HCEC 1CT (cell line): ENCODE results near the gene NCAM1.
A peak's percentile ranks its signal among the peaks of the same experiment; 100 is the strongest.
"Not testable (repeated sequence)": the region's sequence is repeated elsewhere in the genome, so short reads cannot be mapped to it uniquely, and the experiment has no call there.

Experiments used
- DNase-seq: peaks from one replicate; pipeline ENCODE4 v3.0.0-alpha.2; 2017

The NCAM1 gene

GRCh38 chr11:113283881-113284280 is 322.7 kb downstream of the NCAM1 start:
- no peak for DNase-seq

DNA sequence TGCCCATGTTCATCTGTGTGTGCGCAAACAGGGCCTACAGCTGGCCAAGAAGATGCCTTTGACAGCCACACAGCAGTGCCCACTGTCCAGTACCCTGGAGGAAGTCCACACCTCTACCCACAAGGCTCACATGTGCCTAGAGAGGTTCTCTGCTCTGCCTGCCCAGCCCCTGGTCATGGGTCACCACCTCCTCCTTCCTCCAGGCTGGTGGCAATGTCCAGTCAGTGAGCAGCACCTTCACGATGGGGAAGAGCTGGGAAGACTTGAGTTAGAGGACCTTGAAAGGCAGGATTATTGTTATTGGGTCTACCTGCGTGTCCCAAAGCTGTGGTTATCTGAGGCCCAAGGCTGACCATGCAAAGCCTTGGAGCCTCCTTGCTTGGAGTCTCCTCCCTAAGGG is 324.8 kb downstream of the NCAM1 start:
- no peak for DNase-seq

DNA sequence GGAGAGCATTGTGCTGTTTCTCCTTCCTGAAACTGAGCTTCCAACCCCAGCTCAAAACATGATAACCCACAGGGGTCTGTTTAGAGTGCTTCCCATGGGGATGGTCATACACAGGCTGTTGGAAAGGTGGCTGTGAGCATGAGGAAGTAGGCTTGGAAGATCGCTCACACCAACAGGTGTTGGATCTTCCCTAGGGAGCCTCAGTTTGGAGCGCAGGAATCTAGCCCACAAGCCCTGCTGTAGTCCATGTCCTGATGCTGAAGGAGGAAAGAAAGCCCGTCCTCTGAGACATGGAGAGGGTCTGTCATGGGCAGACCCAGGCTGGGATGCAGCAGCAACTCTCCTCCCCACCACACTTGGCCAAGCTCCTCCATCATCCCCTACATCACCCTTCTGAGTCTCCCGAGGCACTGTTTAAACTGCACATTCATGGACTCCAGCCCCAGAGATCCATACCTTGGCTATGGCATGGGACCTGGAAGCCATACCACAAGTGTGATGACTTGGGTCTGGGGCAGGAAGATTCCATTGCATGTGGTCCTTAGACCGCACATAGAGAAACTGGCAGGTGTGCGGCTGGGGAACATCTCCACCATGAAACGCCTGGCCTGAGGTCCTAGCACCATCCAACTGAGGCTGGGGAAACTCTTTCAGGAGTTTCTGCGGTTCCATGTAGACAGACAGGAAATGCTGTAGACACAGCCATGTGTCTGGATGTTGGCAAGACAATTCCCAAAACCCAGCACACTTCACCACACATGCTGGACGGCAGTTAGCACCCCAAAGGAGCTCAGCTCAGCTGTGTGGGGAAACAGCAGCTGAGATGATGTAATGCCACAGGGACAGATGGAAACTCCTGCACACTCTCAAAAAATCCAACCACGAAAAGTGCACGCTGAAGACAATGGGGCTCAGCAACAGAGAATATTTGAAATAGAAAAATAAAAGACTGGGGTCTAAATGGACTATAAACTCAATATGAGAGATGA is 325.6 kb downstream of the NCAM1 start:
- DNase-seq = no peak

- no peak for DNase-seq
Measured at GRCh38 chr11:113287801-113288200, 326.6 kb downstream of the NCAM1 start.

DNA sequence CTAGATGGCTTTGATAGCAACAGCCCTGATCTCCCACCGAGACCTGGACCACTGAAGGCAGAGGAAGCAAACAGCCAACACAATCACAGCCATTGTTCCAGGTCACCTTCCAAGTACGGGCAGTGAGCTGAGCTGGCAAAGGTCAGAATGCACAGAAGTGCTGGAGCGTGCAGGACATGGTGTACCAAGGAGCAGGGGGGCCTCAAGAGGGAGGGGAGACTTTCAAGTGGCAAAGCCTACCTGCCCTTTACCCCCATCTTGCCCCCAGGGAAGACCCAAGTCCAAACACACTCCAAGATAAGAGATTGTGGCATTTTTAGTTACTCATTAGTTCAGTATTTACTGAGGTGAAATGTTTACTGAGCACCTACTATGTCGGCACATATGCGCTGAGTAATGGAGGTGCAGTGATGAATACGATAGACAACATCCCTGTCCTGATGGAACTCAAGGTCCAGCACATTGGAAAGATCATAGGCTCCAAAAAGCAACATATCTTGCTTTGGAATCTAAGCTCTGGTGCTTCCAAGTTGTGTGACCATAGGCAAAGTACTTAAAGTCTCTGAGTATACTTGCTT is 327.2 kb downstream of the NCAM1 start:
- DNase-seq = no peak

- DNase-seq = peak; percentile 35
Measured at GRCh38 chr11:113289431-113290187, 328.4 kb downstream of the NCAM1 start.

GRCh38 chr11:113293936-113294335 is 332.7 kb downstream of the NCAM1 start:
- no peak for DNase-seq

DNA sequence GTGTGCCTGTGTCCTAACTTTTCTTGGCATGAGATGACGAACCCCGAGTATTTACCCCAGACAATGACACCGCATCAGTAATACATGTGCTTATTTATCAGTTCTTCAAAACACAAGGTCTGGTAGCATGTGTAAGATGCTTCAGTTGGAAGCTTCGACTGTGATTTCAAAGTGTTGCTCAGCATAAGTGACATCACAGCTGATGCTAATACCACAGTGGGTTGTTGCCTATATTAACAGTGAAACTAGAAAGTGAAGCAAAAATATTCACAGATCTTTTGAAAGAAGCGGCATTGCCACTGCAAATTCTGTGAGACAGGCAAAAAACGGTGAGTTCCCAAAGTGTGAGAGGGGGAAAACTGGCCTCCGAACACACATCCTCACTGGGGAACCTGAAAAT is 334.8 kb downstream of the NCAM1 start:
- DNase-seq = no peak

DNA sequence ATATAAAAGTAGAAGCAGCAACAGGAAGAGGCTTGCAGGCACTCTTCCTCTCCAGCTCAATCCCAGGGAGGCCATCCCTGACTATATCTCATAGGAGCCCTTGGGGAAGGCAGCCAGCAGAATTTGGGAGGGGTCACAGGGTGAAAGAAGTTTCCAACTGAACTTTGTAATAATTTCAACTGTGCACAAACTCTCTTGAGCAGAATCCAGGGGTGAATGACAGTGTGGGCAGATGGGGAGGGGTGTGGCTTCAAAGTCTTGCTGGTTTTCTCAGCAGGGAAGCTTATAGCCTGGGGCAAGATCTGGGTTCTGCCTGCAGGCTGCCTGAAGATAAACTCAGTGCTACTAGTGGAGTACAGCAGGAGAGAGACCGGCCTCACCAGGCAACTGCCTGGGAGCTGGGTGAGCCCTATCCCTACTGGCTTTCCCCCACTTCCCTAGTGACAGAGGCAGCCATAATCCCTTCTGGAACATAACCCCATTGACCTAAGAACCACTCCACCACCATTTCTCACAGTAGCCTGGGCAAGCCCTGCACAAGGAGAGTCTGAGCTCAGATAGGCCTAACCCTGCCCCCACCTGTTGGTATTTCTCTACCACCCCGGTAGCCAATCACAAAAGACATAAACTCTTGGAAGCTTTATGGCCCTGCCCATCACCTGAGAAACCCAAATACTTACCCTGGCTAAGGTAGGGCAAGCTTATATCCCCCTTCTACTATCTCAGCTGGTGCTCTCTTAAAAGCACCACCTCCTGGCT is 335.4 kb downstream of the NCAM1 start:
- no peak for DNase-seq

DNA sequence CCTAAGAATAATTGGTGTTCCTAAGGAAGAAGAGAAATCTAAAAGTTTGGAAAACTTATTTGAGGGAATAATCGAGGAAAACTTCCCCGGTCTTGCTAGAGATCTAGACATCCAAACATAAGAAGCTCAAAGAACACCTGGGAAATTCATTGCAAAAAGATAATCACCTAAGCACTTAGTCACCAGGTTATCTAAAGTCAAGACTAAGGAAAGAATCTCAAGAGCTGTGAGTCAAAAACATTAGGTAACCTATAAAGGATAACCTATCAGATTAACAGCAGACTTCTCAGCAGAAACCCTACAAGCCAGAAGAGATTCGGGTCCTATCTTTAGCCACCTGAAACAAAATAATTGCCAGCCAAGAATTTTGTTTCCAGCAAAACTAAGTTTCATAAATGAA is 337.3 kb downstream of the NCAM1 start:
- DNase-seq = not testable (repeated sequence)

GRCh38 chr11:113304916-113305315 is 343.7 kb downstream of the NCAM1 start:
- no peak for DNase-seq

GRCh38 chr11:113305440-113306336 is 344.5 kb downstream of the NCAM1 start:
- DNase-seq = peak; percentile 46

GRCh38 chr11:113308601-113309000 is 347.4 kb downstream of the NCAM1 start:
- DNase-seq = no peak

GRCh38 chr11:113311536-113311935 is 350.3 kb downstream of the NCAM1 start:
- DNase-seq = peak; percentile 41

- DNase-seq = no peak
Measured at GRCh38 chr11:113313601-113314000, 352.4 kb downstream of the NCAM1 start.

GRCh38 chr11:113314065-113314388 is 352.8 kb downstream of the NCAM1 start:
- DNase-seq = no peak

GRCh38 chr11:113314389-113315301 is 353.4 kb downstream of the NCAM1 start, which contains the start of gene TTC12:
Gene TTC12 (plus strand): TSS chr11:113314583. CDS start chr11:113316258, 1,675 bp downstream.
- peak; percentile 87 for DNase-seq

- no peak for DNase-seq
Measured at GRCh38 chr11:113315811-113316210, 354.6 kb downstream of the NCAM1 start.

DNA sequence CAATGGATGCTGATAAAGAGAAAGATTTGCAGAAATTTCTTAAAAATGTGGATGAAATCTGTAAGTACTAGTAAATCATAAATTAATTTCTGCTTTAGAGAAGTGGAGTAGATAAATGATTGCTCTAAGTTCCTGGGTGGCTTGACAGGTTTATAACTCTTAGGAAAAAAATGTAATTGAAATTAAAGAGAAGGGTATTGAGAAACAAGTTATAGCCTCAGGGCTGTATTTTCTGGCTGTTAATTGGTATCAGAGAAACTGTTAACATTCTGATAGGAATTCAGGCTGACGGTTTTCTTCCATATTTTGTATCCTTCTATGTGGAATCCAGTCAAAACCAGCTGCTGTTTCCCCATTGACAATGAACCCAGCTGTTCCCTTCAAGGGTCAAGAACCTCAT is 355.0 kb downstream of the NCAM1 start:
- no peak for DNase-seq

DNA sequence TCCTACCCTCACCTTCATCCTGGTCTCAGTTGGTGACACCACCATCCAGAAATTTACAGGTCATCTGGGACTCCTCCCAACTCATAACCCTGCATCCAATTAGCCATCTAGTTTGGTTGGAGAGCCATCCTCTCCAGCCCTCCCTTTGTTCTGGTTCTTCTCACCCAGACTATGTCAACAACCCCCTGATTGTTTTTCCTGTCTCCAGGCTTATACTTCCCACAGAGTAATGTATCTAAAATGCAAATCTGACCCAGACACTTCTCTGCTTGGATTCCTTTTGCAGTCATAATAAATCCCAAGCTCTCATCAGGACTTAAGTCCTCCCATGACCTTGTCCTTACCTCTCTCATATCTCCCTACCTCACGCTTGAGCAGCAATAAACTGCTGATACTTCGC is 356.1 kb downstream of the NCAM1 start:
- DNase-seq = no peak

DNA sequence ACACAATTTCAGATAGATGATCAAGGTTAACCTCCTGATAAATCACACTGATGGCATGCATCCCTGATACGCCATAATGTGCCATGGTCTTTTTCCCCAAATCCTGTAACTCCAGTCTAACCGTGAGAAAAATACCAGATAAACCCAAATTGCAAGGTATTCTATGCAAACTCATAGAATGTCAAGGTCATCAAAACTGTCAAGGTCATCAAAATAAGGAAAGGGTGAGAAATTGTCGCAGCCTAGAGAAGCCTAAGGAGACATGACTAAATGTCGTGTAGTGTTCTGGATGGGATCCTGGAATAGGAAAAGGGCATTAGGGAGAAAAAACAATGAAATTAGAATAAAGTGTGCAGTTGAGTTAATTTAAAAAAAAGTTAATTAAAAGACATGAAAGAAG is 357.9 kb downstream of the NCAM1 start:
- DNase-seq = no peak
